VCaP (cell line): ENCODE measurements around the gene TAS2R14.

ENCODE experiments used
- H3K27ac ChIP-seq: fragments of 450-650 bp; 2 replicates; pipeline ENCODE4 v1.5.1; 2017
- CTCF ChIP-seq: fragments of 450-650 bp; conservative IDR thresholded peaks from 2 replicates; pipeline ENCODE4 v1.5.1; 2017; ENCODE audit warnings: mild to moderate bottlenecking, moderate library complexity

Gene TAS2R14

DNA sequence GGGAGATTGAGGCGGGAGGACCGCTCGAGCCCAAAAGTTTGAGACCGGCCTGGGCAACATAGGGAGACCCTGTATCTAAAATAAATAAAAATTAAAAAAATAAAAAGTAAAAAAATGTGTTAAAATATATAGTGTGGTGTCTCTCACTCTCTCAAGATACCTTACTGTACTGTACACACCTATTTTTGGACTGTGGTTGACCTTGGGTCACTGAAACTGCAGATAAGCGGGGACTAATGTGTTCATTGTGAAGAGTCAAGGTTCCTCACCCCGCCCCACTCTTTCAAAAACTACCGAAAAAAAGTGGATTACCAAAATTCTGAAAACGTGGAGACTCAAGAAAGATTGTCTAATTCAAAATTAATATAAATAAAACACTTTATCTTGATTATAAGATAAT is 28.7 kb downstream of the TAS2R14 start:
- TF ChIP-seq CTCF, result no peak
- no peak overlapping the region for H3K27ac ChIP-seq

DNA sequence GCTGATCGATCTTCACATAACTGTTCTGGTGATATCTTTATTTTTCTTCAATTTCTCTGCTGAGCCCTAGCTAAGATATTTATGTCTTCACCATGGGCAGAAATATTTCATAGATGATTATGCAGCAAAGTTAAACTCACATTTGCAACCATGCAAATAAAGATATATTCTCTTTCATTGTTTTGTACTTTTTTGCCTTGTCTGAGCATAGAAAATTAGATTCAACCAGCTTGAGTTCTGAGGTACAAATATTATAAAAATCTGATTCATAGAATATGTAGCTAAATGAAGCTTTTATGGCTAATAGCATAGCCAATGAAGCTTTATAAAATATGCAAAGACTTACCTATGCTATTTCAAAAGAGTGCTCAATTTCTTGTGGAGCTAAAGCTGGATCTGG is 29.6 kb downstream of the TAS2R14 start, which contains the start of gene TAS2R13:
TAS2R13 (minus strand) TSS at position 101 of the 400 bp plus-strand sequence. CDS start 264 bp downstream, outside the sequence.
- H3K27ac ChIP-seq, result peak within 1 kb of the TSS; percentile 17; the same call in 1 of the 2 replicates
- no peak for TF ChIP-seq CTCF

DNA sequence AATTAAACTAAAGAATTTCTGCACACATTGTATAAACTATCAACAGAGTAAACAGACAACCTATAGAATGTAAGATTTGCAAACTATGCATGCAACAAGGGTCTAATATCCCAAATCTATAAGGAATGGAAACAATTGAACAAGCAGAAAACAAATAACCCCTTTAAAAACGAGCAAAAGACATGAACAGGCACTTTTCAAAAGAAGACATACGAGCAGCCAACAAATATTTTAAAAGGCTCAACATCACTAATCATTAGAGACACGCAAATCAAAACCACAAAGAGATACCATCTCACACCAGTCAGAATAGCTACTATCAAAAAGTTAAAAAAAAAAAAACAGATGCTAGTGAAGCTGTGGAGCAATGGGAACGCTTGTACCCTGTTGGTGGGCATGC is 34.4 kb downstream of the TAS2R14 start:
- no peak for TF ChIP-seq CTCF
- no peak overlapping the region for H3K27ac ChIP-seq

GRCh38 chr12:10901427-10901826 is 37.6 kb downstream of the TAS2R14 start:
- H3K27ac ChIP-seq, result no peak overlapping the region
- TF ChIP-seq CTCF, result peak; percentile 71

DNA sequence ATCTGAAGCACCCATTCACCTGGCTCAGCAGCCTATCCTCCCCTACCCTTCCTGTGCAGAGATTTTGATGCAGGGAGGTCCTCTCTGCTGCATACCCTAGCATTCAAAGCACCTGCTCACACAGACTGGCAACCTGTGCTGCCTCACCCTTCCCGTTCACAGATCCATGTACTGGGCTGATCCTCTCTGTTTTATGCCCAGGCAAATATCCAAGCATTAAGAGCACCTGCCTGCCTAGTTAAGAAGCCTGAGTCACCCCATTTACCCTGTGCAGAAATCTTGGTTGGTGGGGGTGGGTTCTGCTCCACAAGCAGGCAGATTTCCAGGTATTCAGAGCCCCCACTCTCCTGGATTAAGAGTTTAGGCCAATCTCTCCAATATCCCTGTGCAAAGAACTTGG is 38.1 kb downstream of the TAS2R14 start:
- no peak overlapping the region for H3K27ac ChIP-seq
- TF ChIP-seq CTCF, result no peak

DNA sequence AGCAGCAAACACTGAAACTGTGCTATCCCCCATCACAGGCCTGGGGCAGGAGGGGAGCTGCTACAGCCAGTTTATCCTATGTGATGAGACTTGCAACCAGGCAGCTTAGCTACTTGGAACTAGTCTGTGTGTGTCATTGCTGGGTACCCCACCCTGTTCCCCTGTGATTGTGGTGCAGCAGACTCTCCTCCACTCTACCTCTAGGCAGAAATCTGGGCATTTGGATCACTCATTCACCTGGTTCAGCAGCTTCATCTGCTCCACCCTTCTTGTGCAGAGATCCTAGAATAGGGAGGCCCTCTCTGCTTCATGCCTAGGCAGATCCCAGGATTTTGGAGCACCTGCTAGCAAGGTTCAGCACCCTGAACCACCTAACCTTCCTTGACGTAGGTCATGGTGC is 38.5 kb downstream of the TAS2R14 start:
- no peak for TF ChIP-seq CTCF
- H3K27ac ChIP-seq, result no peak overlapping the region

- no peak for TF ChIP-seq CTCF
These were observed 42.2 kb downstream of the TAS2R14 start for GRCh38 chr12:10896854-10897253.

More at GRCh38 chr12:10896854-10897253, 42.2 kb downstream of the TAS2R14 start:
- H3K27ac ChIP-seq, result no peak overlapping the region
